Measurements from ENCODE around the gene PLA2G6.

GRCh38 chr22:38081941-38082828 lies 99.4 kb downstream of the PLA2G6 start:
- no peak for TF ChIP-seq ZNF468 (CRISPR knock-in tag; IDR thresholded peaks at IDR 0.05)
- TF ChIP-seq SP1 (IDR thresholded peaks at IDR 0.05), result no peak
- TF ChIP-seq SP1 (CRISPR knock-in tag; IDR thresholded peaks at IDR 0.05), result no peak
- TF ChIP-seq GLI4 (CRISPR knock-in tag; IDR thresholded peaks at IDR 0.05; ENCODE audit: borderline replicate concordance), result no peak
- no peak for TF ChIP-seq CTCF (CRISPR knock-in tag; IDR thresholded peaks at IDR 0.05)
- TF ChIP-seq ZNF878 (CRISPR knock-in tag; IDR thresholded peaks at IDR 0.05), result no peak
- TF ChIP-seq PHF5A (CRISPR knock-in tag; IDR thresholded peaks at IDR 0.05; ENCODE audit: low read depth, unreplicated experiment), result no peak
